HCT116 (cell line): ENCODE results near the gene DNAJA4.

ENCODE experiments used
- CEBPB ChIP-seq: IDR thresholded peaks from 2 replicates; pipeline ENCODE4 v1.6.1; 2012; ENCODE audit warnings: low read depth
- MAX ChIP-seq: IDR thresholded peaks from 2 replicates; pipeline ENCODE4 v1.6.1; 2012
- POLR2AphosphoS5 ChIP-seq: IDR thresholded peaks from 2 replicates; pipeline ENCODE4 v1.6.1; 2011; ENCODE audit warnings: mild to moderate bottlenecking, low read depth, low read length, moderate library complexity
- SRF ChIP-seq: IDR thresholded peaks from 2 replicates; pipeline ENCODE4 v1.6.1; 2012; ENCODE audit warnings: low read depth

DNA sequence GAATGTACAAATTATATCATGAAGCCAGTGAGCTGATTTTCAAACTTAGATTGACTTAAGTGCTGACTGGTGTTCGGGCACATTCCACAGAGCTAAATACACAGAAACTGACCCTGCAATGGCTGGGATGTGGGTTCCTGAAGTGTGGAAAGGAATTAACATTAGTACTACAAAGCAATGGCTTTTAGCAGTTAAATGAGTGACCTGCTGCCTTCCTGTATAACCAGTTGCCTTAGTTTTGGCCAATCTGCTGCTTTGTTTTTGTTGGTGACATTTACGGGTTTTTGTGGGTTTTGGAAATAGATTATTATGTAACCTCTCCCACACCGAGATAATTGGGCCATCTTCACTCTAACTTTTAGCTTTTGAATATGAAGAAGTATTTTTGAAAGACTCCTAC is 37.5 kb downstream of the DNAJA4 start:
- TF ChIP-seq MAX (no peak), SRF (no peak), POLR2AphosphoS5 (no peak), CEBPB (no peak)
